COLO668 (cell line): ENCODE results near the gene FIS1.
"Not testable (repeated sequence)": the region's sequence is repeated elsewhere in the genome, so short reads cannot be mapped to it uniquely, and the experiment has no call there.

Source experiments
- DNase-seq: peaks from one replicate; lab custom pipeline; 2025; ENCODE audit not compliant: unreplicated experiment; lab: John Stamatoyannopoulos, UW

FIS1 gene

GRCh38 chr7:101206665-101207042 lies 38.2 kb downstream of the FIS1 start:
- no peak for DNase-seq

- DNase-seq = no peak
Observed at GRCh38 chr7:101205901-101206664, 38.8 kb downstream of the FIS1 start.

- DNase-seq = not testable (repeated sequence)
Observed at GRCh38 chr7:101203740-101204738, 40.8 kb downstream of the FIS1 start.

- DNase-seq = no peak
Observed at GRCh38 chr7:101202603-101202918, 42.3 kb downstream of the FIS1 start.

- peak; percentile 28 for DNase-seq
Observed at GRCh38 chr7:101201695-101202602, 42.9 kb downstream of the FIS1 start.

GRCh38 chr7:101200862-101201599 lies 43.9 kb downstream of the FIS1 start, which contains the start of gene MOGAT3:
MOGAT3 (minus strand) TSS chr7:101201036; CDS start chr7:101200854, 182 bp downstream.
- DNase-seq = peak; percentile 9

- DNase-seq = no peak
Observed at GRCh38 chr7:101200504-101200861, 44.4 kb downstream of the FIS1 start.

- DNase-seq = not testable (repeated sequence)
Observed at GRCh38 chr7:101199522-101199921, 45.4 kb downstream of the FIS1 start.

GRCh38 chr7:101198476-101198875 lies 46.4 kb downstream of the FIS1 start:
- DNase-seq = no peak

GRCh38 chr7:101197991-101198390 lies 46.9 kb downstream of the FIS1 start:
- DNase-seq = no peak

GRCh38 chr7:101195884-101196283 lies 49.0 kb downstream of the FIS1 start:
- DNase-seq = no peak
